Right renal pelvis (tissue), 4 donors: ENCODE measurements around the gene PIK3CD. TPM values are rescaled to one million over a fixed set of nuclear protein-coding genes. Genes with fewer than 3 reads are reported as not detected.
"Not testable (repeated sequence)": the region's sequence is repeated elsewhere in the genome, so short reads cannot be mapped to it uniquely, and the experiment has no call there.

Experiments
- DNase-seq, 4 donors: peaks; one replicate each; pipeline ENCODE4 v3.0.0-alpha.2; 2013; ENCODE audit warnings: low read depth in 4 of 4, low spot score in 3 of 4, missing footprints in 1 of 4
- polyA plus RNA-seq, 4 donors: library from polyadenylated mRNA; unstranded; fragments of 120-200 nt; gene quantifications; one replicate each; pipeline ENCODE4 v1.2.1, GENCODE V29; 2013; ENCODE audit not compliant: insufficient read length in 4 of 4

The PIK3CD gene
- polyA plus RNA-seq, 4 donors: 6.2 to 7.1 (median 7.0) TPM

DNA sequence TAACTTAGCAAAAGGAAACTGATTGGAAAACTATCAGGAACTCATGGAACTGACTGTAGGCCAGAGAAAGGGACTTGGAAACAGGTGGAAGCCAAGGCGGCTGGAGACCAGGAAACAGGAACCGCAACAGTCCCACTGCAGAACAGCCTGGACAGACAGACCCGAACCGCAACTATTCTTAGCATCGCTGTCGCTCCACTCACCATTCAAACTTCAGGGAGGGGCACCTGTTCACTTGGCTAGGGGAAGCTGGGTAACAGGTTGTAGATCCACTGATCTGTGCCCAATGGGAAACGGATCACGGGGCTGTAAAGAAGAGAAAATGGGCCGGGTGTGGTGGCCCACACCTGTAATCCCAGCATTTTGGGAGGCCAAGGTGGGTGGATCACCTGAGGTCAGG is 110.3 kb downstream of the PIK3CD start:
- DNase-seq: no peak

DNA sequence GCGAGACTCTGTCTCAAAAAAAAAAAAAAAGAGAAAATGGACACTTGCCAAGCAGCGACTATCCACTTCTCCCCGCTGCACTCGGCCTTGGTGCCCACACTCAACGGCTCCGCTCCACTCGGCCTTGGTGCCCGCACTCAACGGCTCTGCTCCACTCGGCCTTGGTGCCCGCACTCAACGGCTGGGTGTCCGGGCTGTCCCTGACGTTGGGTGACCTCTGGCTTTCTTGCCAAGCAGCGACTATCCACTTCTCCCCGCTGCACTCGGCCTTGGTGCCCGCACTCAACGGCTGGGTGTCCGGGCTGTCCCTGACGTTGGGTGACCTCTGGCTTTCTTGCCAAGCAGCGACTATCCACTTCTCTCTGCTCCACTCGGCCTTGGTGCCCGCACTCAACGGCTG is 110.9 kb downstream of the PIK3CD start:
- DNase-seq: not testable (repeated sequence)

DNA sequence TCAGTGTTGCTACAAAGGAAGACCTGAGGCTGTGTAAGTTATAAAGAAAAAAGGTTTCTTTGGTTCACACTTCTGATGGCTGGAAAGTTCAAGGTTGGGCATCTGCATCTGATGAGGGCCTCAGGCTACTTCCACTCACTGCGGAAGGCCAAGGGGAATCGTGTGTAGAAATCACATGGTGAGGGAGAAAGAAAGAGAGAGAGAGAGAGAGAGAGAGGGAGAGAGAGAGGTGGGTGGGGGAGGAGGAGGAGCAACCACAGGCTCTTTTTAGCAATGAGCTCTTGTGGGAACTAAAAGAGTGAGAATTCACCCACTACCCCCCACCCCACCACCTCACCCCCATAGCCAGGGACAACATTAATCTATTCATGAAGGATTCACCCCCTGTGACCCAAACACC is 112.4 kb downstream of the PIK3CD start:
- DNase-seq: no peak

DNA sequence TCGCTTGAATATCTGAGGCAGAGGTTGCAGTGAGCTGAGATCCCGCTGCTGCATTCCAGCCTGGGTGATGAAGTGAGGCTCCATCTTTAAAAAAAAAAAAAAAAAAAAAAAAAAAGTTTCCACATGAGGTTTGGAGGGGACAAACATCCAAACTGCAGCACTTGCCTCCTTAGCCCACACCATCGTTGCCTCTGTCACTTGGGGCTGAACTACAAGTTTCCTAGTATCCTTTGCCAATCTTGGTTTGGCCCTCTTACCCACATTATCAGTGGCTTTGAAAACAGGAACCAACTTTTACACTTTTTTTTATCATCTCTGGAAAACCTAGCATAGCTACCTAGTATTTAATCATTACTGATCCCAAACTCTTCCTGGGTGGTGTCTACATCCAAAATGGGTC is 113.0 kb downstream of the PIK3CD start:
- no peak for DNase-seq

DNA sequence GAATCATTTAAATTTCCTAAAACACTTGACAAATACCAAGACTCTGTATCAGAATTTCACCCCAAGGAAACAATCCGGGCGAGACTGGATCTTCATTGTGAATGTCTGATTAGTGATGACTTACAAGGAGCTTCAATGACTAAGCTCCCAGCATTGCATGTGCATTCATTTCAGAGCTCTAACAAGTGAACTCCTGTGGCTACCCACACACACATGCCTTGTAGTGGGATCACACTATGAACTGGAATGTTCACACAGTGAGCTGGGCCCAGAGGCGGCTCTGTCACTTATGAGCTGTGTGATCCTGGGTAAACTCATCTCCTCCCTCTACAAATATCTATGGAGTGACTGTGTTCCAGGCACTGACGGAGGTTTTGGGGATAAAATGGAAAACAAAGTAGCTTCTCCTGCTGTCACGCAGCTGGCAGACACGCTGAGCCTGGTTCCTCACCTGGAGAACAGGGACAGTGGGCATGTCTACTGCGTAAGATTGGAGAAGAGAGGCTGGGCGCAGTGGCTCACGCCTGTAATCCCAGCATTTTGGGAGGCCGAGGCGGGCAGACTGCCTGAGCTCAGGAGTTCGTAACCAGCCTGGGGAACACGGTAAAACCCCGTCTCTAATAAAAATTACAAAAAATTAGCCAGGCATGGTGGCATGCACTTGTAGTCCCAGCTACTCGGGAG is 115.4 kb downstream of the PIK3CD start:
- no peak for DNase-seq

DNA sequence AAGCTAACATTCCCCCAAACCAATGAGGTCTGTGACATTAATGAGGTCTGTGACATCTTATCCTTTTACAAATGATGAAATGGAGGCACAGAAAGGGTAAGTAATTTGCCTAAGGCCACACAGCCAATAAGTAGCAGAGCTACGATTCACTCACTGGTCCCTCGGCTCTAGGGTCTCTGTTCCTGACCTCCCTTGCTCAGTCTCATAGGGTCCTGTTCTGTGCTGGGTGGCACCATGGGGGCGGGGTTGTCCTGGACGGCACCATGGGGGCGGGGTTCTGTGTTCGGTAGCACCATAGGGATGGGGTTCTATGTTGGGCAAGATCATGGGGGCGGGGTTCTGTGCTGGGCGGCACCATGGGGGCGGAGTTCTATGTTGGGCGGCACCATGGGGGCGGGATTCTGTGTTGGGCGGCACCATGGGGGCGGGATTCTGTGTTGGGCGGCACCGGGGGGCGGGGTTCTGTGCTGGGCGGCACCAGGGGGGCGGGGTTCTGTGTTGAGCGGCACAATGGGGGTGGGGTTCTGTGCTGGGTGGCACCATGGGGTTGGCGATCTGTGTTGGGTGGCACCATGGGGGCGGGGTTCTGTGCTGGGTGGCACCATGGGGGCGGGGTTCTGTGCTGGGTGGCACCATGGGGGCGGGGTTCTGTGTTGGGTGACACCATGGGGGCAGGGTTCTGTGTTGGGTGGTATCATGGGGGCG is 116.6 kb downstream of the PIK3CD start:
- DNase-seq: no peak

DNA sequence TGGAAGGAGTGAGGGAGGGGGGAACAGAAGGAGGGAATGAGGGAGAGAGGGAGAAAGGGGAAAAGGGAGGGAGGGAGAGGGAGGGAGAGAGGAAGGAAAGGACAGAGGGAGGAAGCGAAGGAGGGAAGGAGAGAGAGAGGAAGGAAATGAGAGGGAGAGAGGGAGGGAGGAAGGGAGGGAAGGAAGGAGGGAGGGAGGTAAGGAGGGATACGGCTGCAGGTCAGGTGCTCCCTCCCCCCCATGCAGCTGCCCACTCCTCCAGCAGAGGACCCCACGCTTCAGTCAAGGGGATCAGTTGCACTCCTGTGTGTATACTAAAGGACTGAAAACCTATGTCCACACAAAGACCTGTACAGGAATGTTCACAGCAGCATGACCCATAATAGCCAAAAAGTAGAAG is 117.5 kb downstream of the PIK3CD start:
- no peak for DNase-seq

DNA sequence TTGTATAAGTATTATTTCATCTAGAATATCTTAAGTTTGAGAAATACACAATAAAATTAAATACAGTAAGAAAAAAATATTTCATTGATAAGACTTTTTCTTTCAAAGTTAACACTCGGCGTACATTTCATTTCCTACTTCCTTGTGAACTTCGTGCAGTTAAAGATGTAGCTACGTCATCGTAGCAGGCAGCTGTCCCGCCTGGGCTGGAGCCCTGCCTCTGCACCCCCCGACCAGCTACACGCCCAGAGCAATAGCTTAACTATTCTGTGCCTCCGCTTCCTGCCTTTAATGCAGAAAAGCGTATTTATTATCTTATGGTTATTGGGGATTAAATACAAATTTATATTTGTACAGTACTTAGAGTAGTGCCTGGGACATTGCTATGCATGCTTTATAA is 118.8 kb downstream of the PIK3CD start:
- no peak for DNase-seq

DNA sequence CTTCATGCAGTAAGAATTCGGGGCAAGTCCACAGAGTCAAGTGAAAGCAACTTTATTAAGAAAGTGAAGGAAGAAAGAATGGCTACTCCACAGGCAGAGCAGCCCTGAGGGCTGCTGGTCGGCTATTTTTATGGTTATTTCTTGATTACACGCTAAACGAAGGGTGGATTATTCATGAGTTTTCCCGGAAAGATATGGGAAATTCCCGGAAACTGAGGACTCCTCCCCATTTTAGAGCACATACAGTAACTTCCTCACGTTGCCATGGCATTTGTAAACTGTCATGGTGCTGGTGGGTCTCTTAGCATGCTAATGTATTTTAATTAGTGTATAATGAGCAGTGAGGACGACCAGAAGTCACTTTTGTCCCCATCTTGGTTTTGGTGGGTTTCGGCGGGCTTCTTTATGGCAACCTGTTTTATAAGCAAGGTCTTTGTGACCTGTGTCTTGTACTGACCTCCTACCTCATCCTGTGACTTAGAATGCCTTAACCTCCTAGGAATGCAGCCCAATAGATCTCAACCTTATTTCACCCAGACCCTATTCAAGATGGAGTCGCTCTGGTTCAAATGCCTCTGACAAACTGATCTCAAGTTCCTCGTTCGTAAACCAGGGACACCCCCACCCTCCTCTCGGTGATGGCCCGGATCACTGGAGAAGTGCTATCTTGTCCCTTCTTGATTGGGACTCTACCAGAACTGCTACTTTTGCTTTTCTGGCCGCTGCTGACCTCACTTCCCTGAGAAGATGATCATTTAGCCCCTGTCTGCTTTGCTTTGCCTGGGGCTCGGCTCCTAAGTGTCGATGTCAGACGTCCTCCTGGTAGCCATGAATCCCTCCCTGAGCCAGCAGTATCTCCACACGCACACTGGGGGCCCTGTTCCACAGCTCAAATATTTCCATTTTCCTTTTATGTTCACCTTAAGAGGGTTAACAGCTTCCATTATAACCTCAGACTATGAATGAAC is 123.5 kb downstream of the PIK3CD start:
- DNase-seq: no peak

DNA sequence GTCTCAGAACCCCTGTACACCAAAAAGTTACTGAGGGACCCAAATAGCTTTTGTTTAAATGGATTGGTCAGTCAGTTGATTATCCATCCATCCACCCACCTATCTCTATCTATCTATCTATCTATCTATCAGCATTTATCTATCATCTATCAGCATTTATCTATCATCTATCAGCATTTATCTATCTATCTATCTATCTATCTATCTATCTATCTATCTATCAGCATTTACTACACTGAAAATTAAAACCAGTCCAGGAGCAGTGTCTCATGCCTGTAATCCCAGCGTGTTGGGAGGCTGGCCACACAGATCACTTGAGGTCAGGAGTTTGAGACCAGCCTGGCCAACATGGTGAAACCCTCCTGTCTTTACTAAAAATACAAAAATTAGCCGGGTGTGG is 125.2 kb downstream of the PIK3CD start:
- DNase-seq: no peak

Other genes with a start within 250 kb of the PIK3CD start
- gene SLC25A33, start 112.3 kb upstream of the PIK3CD start, polyA plus RNA-seq: 1 to 10 TPM; 4.2 to 5.6 (median 4.9) TPM
- 10 to 100 TPM; 15.1 to 19.3 (median 16.7) TPM for gene TMEM201, start 62.8 kb upstream of the PIK3CD start, polyA plus RNA-seq
- gene CLSTN1, start 172.2 kb downstream of the PIK3CD start, polyA plus RNA-seq: 100 to 1,000 TPM; 141 to 170 (median 147) TPM